ENCODE measurements around the gene RPL18A. TPM values are rescaled to one million over a fixed set of nuclear protein-coding genes. Genes with fewer than 3 reads are reported as not detected.
A peak's percentile ranks its signal among the peaks of the same experiment; 100 is the strongest.

Gene RPL18A
- total RNA-seq, 1 donor from 2014 or later = 767 TPM

- Histone ChIP-seq H3K36me3 (no peaks in the 10 kb centered on the region), H3K27me3 (ENCODE audit: low read depth) (peaks cover 94% of the 10 kb centered on the region), H3K27ac (replicated peaks) (no peak overlapping the region), H3K9me3 (replicated peaks) (no peaks in the 10 kb centered on the region), H3K4me1 (peaks cover 15% of the 10 kb centered on the region), H3K4me3 (no peak overlapping the region)
- intact Hi-C loops (cut with micrococcal nuclease) = no loop called here
- no peak for DNase-seq
- no peak for TF ChIP-seq CTCF (IDR thresholded peaks at IDR 0.05; ENCODE audit: borderline replicate concordance)
Measured at GRCh38 chr19:17837972-17838371, 21.7 kb upstream of the RPL18A start.

GRCh38 chr19:17840019-17840418 is 19.7 kb upstream of the RPL18A start:
- Histone ChIP-seq H3K9me3 (replicated peaks) (no peaks in the 10 kb centered on the region), H3K27me3 (ENCODE audit: low read depth) (peaks cover 92% of the 10 kb centered on the region), H3K27ac (replicated peaks) (no peak overlapping the region), H3K36me3 (no peaks in the 10 kb centered on the region), H3K4me1 (peaks cover 15% of the 10 kb centered on the region), H3K4me3 (no peak overlapping the region)
- no peak for TF ChIP-seq CTCF (IDR thresholded peaks at IDR 0.05; ENCODE audit: borderline replicate concordance)
- DNase-seq = no peak
- intact Hi-C loops (cut with micrococcal nuclease) = no loop called here

GRCh38 chr19:17841371-17841809 is 18.3 kb upstream of the RPL18A start:
- TF ChIP-seq CTCF (IDR thresholded peaks at IDR 0.05; ENCODE audit: borderline replicate concordance) = no peak
- H3K27me3 ChIP-seq (ENCODE audit: low read depth) = peaks cover 93% of the 10 kb centered on the region
- peaks cover 15% of the 10 kb centered on the region for H3K4me1 ChIP-seq
- intact Hi-C loops (cut with micrococcal nuclease) = no loop called here
- no peak for DNase-seq
- no peaks in the 10 kb centered on the region for H3K9me3 ChIP-seq (replicated peaks)
- no peak overlapping the region for H3K27ac ChIP-seq (replicated peaks)
- H3K36me3 ChIP-seq = no peaks in the 10 kb centered on the region
- peak overlapping the region; percentile 51 for H3K4me3 ChIP-seq

GRCh38 chr19:17841810-17842662 is 17.7 kb upstream of the RPL18A start:
- H3K27ac ChIP-seq (replicated peaks) = no peak overlapping the region
- H3K4me1 ChIP-seq = peaks cover 15% of the 10 kb centered on the region
- no peaks in the 10 kb centered on the region for H3K9me3 ChIP-seq (replicated peaks)

GRCh38 chr19:17842663-17843291 is 16.9 kb upstream of the RPL18A start:
- peaks cover 98% of the 10 kb centered on the region for H3K27me3 ChIP-seq (ENCODE audit: low read depth)
- H3K27ac ChIP-seq (replicated peaks) = no peak overlapping the region
- peak overlapping the region; percentile 51 for H3K4me3 ChIP-seq
- no peak for TF ChIP-seq CTCF (IDR thresholded peaks at IDR 0.05; ENCODE audit: borderline replicate concordance)
- no peaks in the 10 kb centered on the region for H3K36me3 ChIP-seq
- H3K9me3 ChIP-seq (replicated peaks) = no peaks in the 10 kb centered on the region
- DNase-seq = no peak
- intact Hi-C loops (cut with micrococcal nuclease) = no loop called here
- peaks cover 20% of the 10 kb centered on the region for H3K4me1 ChIP-seq

More at GRCh38 chr19:17841810-17842662, 17.7 kb upstream of the RPL18A start:
- peak overlapping the region; percentile 51 for H3K4me3 ChIP-seq
- no peaks in the 10 kb centered on the region for H3K36me3 ChIP-seq
- peaks cover 98% of the 10 kb centered on the region for H3K27me3 ChIP-seq (ENCODE audit: low read depth)
- no peak for TF ChIP-seq CTCF (IDR thresholded peaks at IDR 0.05; ENCODE audit: borderline replicate concordance)
- peak; percentile 72 for DNase-seq
- intact Hi-C loops (cut with micrococcal nuclease) = no loop called here
